HUES64 (cell line): ENCODE data around the gene ACTN4.

Experiments
- H3K27ac ChIP-seq: 2 replicates; pipeline ENCODE4 v1.7.0; 2013; ENCODE audit warnings: low read depth, low read length, inconsistent platforms
- H3K27me3 ChIP-seq: 2 replicates; pipeline ENCODE4 v1.6.1; 2013; ENCODE audit warnings: mild to moderate bottlenecking, low read length; ENCODE audit not compliant: insufficient read depth
- H3K36me3 ChIP-seq: 2 replicates; pipeline ENCODE4 v1.6.1; 2013; ENCODE audit warnings: mild to moderate bottlenecking, low read length; ENCODE audit not compliant: insufficient read depth
- H3K4me1 ChIP-seq: 2 replicates; pipeline ENCODE4 v1.6.1; 2013; ENCODE audit warnings: mild to moderate bottlenecking, low read length, moderate library complexity; ENCODE audit not compliant: insufficient read depth
- H3K4me3 ChIP-seq: 2 replicates; pipeline ENCODE4 v1.5.1; 2013; ENCODE audit warnings: mild to moderate bottlenecking, low read length, moderate library complexity
- H3K9ac ChIP-seq: 2 replicates; pipeline ENCODE4 v1.6.1; 2013; ENCODE audit warnings: mild to moderate bottlenecking, low read depth, low read length
- H3K9me3 ChIP-seq: 2 replicates; pipeline ENCODE4 v1.6.1; 2013; ENCODE audit warnings: low read depth, low read length; ENCODE audit not compliant: insufficient read depth
- WGBS: fragments of 150-250, 120-280 bp; methylation state at CpG from one replicate; pipeline ENCODE4 v1.1.7; 2013; ENCODE audit warnings: missing lambda C conversion rate; 5-methylcytosine and 5-hydroxymethylcytosine counted together

The ACTN4 gene

GRCh38 chr19:38692458-38693379, 45.3 kb downstream of the ACTN4 start:
- no peak overlapping the region; the same call in 1 of the 2 replicates for H3K4me3 ChIP-seq

GRCh38 chr19:38693380-38694223, 46.2 kb downstream of the ACTN4 start:
- peak overlapping the region; percentile 63 for H3K27ac ChIP-seq
- H3K36me3 ChIP-seq: peaks cover 21% of the 10 kb centered on the region; the same call in 1 of the 2 replicates
- H3K4me3 ChIP-seq: no peak overlapping the region; the same call in 1 of the 2 replicates
- peaks cover 35% of the 10 kb centered on the region for H3K4me1 ChIP-seq
- no peaks in the 10 kb centered on the region for H3K27me3 ChIP-seq
- no peaks in the 10 kb centered on the region for H3K9me3 ChIP-seq
- 67% methylated on average over 18 of the region's 19 CpGs for WGBS
- H3K9ac ChIP-seq: peak overlapping the region; percentile 77

More at GRCh38 chr19:38692458-38693379, 45.3 kb downstream of the ACTN4 start:
- peak overlapping the region; percentile 61 for H3K9ac ChIP-seq
- no peaks in the 10 kb centered on the region for H3K9me3 ChIP-seq
- 80% methylated on average over 25 of the region's 25 CpGs for WGBS
- H3K27ac ChIP-seq: peak overlapping the region; percentile 63
- H3K27me3 ChIP-seq: no peaks in the 10 kb centered on the region
- H3K36me3 ChIP-seq: peaks cover 22% of the 10 kb centered on the region; the same call in 1 of the 2 replicates
- H3K4me1 ChIP-seq: peaks cover 30% of the 10 kb centered on the region

- Histone ChIP-seq H3K27ac (no peak overlapping the region), H3K36me3 (peaks cover 27% of the 10 kb centered on the region), H3K4me3 (no peak overlapping the region), H3K9ac (no peak overlapping the region), H3K27me3 (no peaks in the 10 kb centered on the region), H3K4me1 (peaks cover 29% of the 10 kb centered on the region), H3K9me3 (no peaks in the 10 kb centered on the region)
- 94% methylated on average over 9 of the region's 9 CpGs for WGBS
Measured at GRCh38 chr19:38695317-38695683, 47.9 kb downstream of the ACTN4 start.

- H3K27me3 ChIP-seq: no peaks in the 10 kb centered on the region
- H3K36me3 ChIP-seq: peaks cover 35% of the 10 kb centered on the region
- H3K4me3 ChIP-seq: no peak overlapping the region
- peaks cover 29% of the 10 kb centered on the region for H3K4me1 ChIP-seq
- 93% methylated on average over 21 of the region's 22 CpGs for WGBS
- H3K9ac ChIP-seq: no peak overlapping the region
- no peaks in the 10 kb centered on the region for H3K9me3 ChIP-seq
- H3K27ac ChIP-seq: no peak overlapping the region
Measured at GRCh38 chr19:38695832-38696728, 48.6 kb downstream of the ACTN4 start.

- Histone ChIP-seq H3K36me3 (peaks cover 41% of the 10 kb centered on the region), H3K9ac (no peak overlapping the region), H3K27me3 (no peaks in the 10 kb centered on the region), H3K4me1 (peaks cover 29% of the 10 kb centered on the region), H3K4me3 (no peak overlapping the region), H3K27ac (no peak overlapping the region), H3K9me3 (no peaks in the 10 kb centered on the region)
- 97% methylated on average over 6 of the region's 6 CpGs for WGBS
Measured at GRCh38 chr19:38696729-38697055, 49.2 kb downstream of the ACTN4 start.

GRCh38 chr19:38697197-38697596, 49.7 kb downstream of the ACTN4 start:
- no peak overlapping the region for H3K4me3 ChIP-seq
- H3K9me3 ChIP-seq: no peaks in the 10 kb centered on the region
- H3K9ac ChIP-seq: peak overlapping the region; percentile 1; the same call in 1 of the 2 replicates
- 95% methylated on average over 6 of the region's 6 CpGs for WGBS
- peaks cover 42% of the 10 kb centered on the region for H3K36me3 ChIP-seq
- peak overlapping the region; percentile 38; the same call in 1 of the 2 replicates for H3K27ac ChIP-seq
- peaks cover 27% of the 10 kb centered on the region for H3K4me1 ChIP-seq
- H3K27me3 ChIP-seq: no peaks in the 10 kb centered on the region

GRCh38 chr19:38697641-38698071, 50.2 kb downstream of the ACTN4 start:
- peaks cover 23% of the 10 kb centered on the region for H3K4me1 ChIP-seq
- H3K27ac ChIP-seq: peak overlapping the region; percentile 38; the same call in 1 of the 2 replicates

GRCh38 chr19:38698225-38699026, 51.0 kb downstream of the ACTN4 start:
- H3K36me3 ChIP-seq: peaks cover 50% of the 10 kb centered on the region
- peak overlapping the region; percentile 20 for H3K27ac ChIP-seq
- no peaks in the 10 kb centered on the region for H3K27me3 ChIP-seq
- no peak overlapping the region for H3K4me3 ChIP-seq
- H3K9me3 ChIP-seq: no peaks in the 10 kb centered on the region
- 87% methylated on average over 22 of the region's 22 CpGs for WGBS
- H3K9ac ChIP-seq: peak overlapping the region; percentile 10; the same call in 1 of the 2 replicates
- peaks cover 16% of the 10 kb centered on the region for H3K4me1 ChIP-seq

More at GRCh38 chr19:38697641-38698071, 50.2 kb downstream of the ACTN4 start:
- no peak overlapping the region for H3K4me3 ChIP-seq
- 91% methylated on average over 11 of the region's 11 CpGs for WGBS
- H3K36me3 ChIP-seq: peaks cover 44% of the 10 kb centered on the region
- H3K27me3 ChIP-seq: no peaks in the 10 kb centered on the region
- H3K9ac ChIP-seq: peak overlapping the region; percentile 1; the same call in 1 of the 2 replicates
- H3K9me3 ChIP-seq: no peaks in the 10 kb centered on the region

GRCh38 chr19:38699027-38699346, 51.5 kb downstream of the ACTN4 start:
- Histone ChIP-seq H3K9me3 (no peaks in the 10 kb centered on the region), H3K36me3 (peaks cover 56% of the 10 kb centered on the region), H3K4me3 (no peak overlapping the region), H3K27ac (no peak overlapping the region; the same call in 1 of the 2 replicates), H3K9ac (peak overlapping the region; percentile 10; the same call in 1 of the 2 replicates), H3K4me1 (peaks cover 11% of the 10 kb centered on the region), H3K27me3 (no peaks in the 10 kb centered on the region)
- WGBS: 97% methylated on average over 7 of the region's 7 CpGs
